ENCODE measurements around the gene GPR25. TPM values are rescaled to one million over a fixed set of nuclear protein-coding genes. Genes with fewer than 3 reads are reported as not detected.

GPR25 gene
- total RNA-seq (2014; rRNA removed; shearing (Covaris generic)) = not detected in 2 replicates

GRCh38 chr1:200872446-200873115 lies at the start of gene GPR25:
Gene GPR25, plus strand, starts transcription at chr1:200872981. Its CDS starts 57 bp downstream, at chr1:200873038.
- no peak for DNase-seq (ENCODE audit: low spot score)

- no peak for DNase-seq (ENCODE audit: low spot score)
Observed at GRCh38 chr1:200831091-200831490, 41.7 kb upstream of the GPR25 start.

GRCh38 chr1:200834383-200834782 lies 38.4 kb upstream of the GPR25 start:
- no peak for DNase-seq (ENCODE audit: low spot score)

GRCh38 chr1:200836213-200836612 lies 36.6 kb upstream of the GPR25 start:
- no peak for DNase-seq (ENCODE audit: low spot score)

- no peak for DNase-seq (ENCODE audit: low spot score)
Observed at GRCh38 chr1:200837931-200838571, 34.7 kb upstream of the GPR25 start.

- DNase-seq (ENCODE audit: low spot score) = no peak
Observed at GRCh38 chr1:200838676-200839445, 33.9 kb upstream of the GPR25 start.

GRCh38 chr1:200845360-200845759 lies 27.4 kb upstream of the GPR25 start:
- no peak for DNase-seq (ENCODE audit: low spot score)

- DNase-seq (ENCODE audit: low spot score) = no peak
Observed at GRCh38 chr1:200846398-200846797, 26.4 kb upstream of the GPR25 start.

- no peak for DNase-seq (ENCODE audit: low spot score)
Observed at GRCh38 chr1:200849430-200849829, 23.4 kb upstream of the GPR25 start.

- DNase-seq (ENCODE audit: low spot score) = no peak
Observed at GRCh38 chr1:200850554-200850953, 22.2 kb upstream of the GPR25 start.

GRCh38 chr1:200856716-200857357 lies 15.9 kb upstream of the GPR25 start:
- no peak for DNase-seq (ENCODE audit: low spot score)

- DNase-seq (ENCODE audit: low spot score) = no peak
Observed at GRCh38 chr1:200857804-200858203, 15.0 kb upstream of the GPR25 start.

- no peak for DNase-seq (ENCODE audit: low spot score)
Observed at GRCh38 chr1:200861937-200862647, 10.7 kb upstream of the GPR25 start.

GRCh38 chr1:200862713-200863415 lies 9.9 kb upstream of the GPR25 start:
- DNase-seq (ENCODE audit: low spot score) = no peak

GRCh38 chr1:200866116-200866515 lies 6.7 kb upstream of the GPR25 start:
- DNase-seq (ENCODE audit: low spot score) = no peak

- DNase-seq (ENCODE audit: low spot score) = no peak
Observed at GRCh38 chr1:200866521-200866920, 6.3 kb upstream of the GPR25 start.

- no peak for DNase-seq (ENCODE audit: low spot score)
Observed at GRCh38 chr1:200867018-200867811, 5.6 kb upstream of the GPR25 start.

- no peak for DNase-seq (ENCODE audit: low spot score)
Observed at GRCh38 chr1:200869376-200869752, 3.4 kb upstream of the GPR25 start.

GRCh38 chr1:200869753-200870391 lies 2.9 kb upstream of the GPR25 start:
- no peak for DNase-seq (ENCODE audit: low spot score)

All from H4 (cell line).